GM21381 (cell line): ENCODE results near the gene LRP2.
"Not testable (repeated sequence)": the region's sequence is repeated elsewhere in the genome, so short reads cannot be mapped to it uniquely, and the experiment has no call there.

Source experiments
- ATAC-seq: cut with Tn5 transposase; IDR thresholded peaks from one replicate; pipeline ENCODE4 v1.9.1; 2021; ENCODE audit warnings: mild to moderate bottlenecking, moderate library complexity; ENCODE audit not compliant: unreplicated experiment

Gene LRP2

GRCh38 chr2:169301596-169302335, 60.6 kb downstream of the LRP2 start:
- no peak for ATAC-seq

GRCh38 chr2:169300636-169301530, 61.5 kb downstream of the LRP2 start:
- no peak for ATAC-seq

- no peak for ATAC-seq
Measured at GRCh38 chr2:169298007-169298406, 64.3 kb downstream of the LRP2 start.

- no peak for ATAC-seq
Measured at GRCh38 chr2:169294001-169294675, 68.2 kb downstream of the LRP2 start.

GRCh38 chr2:169291517-169291916, 70.8 kb downstream of the LRP2 start:
- ATAC-seq: no peak

- no peak for ATAC-seq
Measured at GRCh38 chr2:169290433-169290832, 71.9 kb downstream of the LRP2 start.

GRCh38 chr2:169287666-169288065, 74.7 kb downstream of the LRP2 start:
- no peak for ATAC-seq

- no peak for ATAC-seq
Measured at GRCh38 chr2:169286624-169287231, 75.6 kb downstream of the LRP2 start.

- no peak for ATAC-seq
Measured at GRCh38 chr2:169285531-169286235, 76.7 kb downstream of the LRP2 start.

GRCh38 chr2:169280502-169280901, 81.8 kb downstream of the LRP2 start:
- no peak for ATAC-seq

- ATAC-seq: no peak
Measured at GRCh38 chr2:169275696-169276444, 86.5 kb downstream of the LRP2 start.

GRCh38 chr2:169272010-169272409, 90.3 kb downstream of the LRP2 start:
- no peak for ATAC-seq

GRCh38 chr2:169270574-169270973, 91.8 kb downstream of the LRP2 start:
- ATAC-seq: not testable (repeated sequence)

GRCh38 chr2:169265591-169265990, 96.7 kb downstream of the LRP2 start:
- ATAC-seq: no peak

- ATAC-seq: no peak
Measured at GRCh38 chr2:169260846-169261642, 101.3 kb downstream of the LRP2 start.

- ATAC-seq: no peak
Measured at GRCh38 chr2:169260246-169260645, 102.1 kb downstream of the LRP2 start.

GRCh38 chr2:169259402-169259801, 102.9 kb downstream of the LRP2 start:
- no peak for ATAC-seq

GRCh38 chr2:169258045-169258601, 104.2 kb downstream of the LRP2 start:
- no peak for ATAC-seq

GRCh38 chr2:169254774-169255173, 107.6 kb downstream of the LRP2 start:
- no peak for ATAC-seq
